Neural progenitor cell (in vitro differentiated cells): ENCODE results near the gene TENT5A. TPM values are rescaled to one million over a fixed set of nuclear protein-coding genes. Genes with fewer than 3 reads are reported as not detected.

ENCODE experiments used
- DNase-seq: peaks from one replicate; pipeline ENCODE4 v3.0.0-alpha.2; 2016; ENCODE audit warnings: low spot score
- H2AFZ ChIP-seq: fragments of 200-600 bp; sonication (generic); replicated peaks from 2 replicates; pipeline ENCODE4 v1.6.1; 2016; ENCODE audit warnings: antibody characterized with exemption
- H3F3A ChIP-seq: fragments of 200-600 bp; sonication (generic); 2 replicates; pipeline ENCODE4 v1.6.1; 2016; ENCODE audit warnings: antibody characterized with exemption, low read depth
- H3K27ac ChIP-seq: fragments of 200-600 bp; sonication (generic); 2 replicates; pipeline ENCODE4 v1.5.1; 2016; ENCODE audit warnings: mild to moderate bottlenecking
- H3K27me3 ChIP-seq: fragments of 200-600 bp; sonication (generic); 2 replicates; pipeline ENCODE4 v1.6.1; 2016; ENCODE audit warnings: mild to moderate bottlenecking, moderate library complexity
- H3K36me3 ChIP-seq: fragments of 200-600 bp; sonication (generic); 2 replicates; pipeline ENCODE4 v1.5.1; 2016
- H3K4me1 ChIP-seq: fragments of 200-600 bp; sonication (generic); 2 replicates; pipeline ENCODE4 v1.6.1; 2016; ENCODE audit warnings: mixed run types
- H3K4me2 ChIP-seq: fragments of 200-600 bp; sonication (generic); 2 replicates; pipeline ENCODE4 v1.6.1; 2016
- H3K4me3 ChIP-seq: fragments of 200-600 bp; sonication (generic); 2 replicates; pipeline ENCODE4 v1.5.1; 2016
- H3K79me2 ChIP-seq: fragments of 200-600 bp; sonication (generic); 2 replicates; pipeline ENCODE4 v1.6.1; 2016; ENCODE audit warnings: low read depth
- H3K9ac ChIP-seq: fragments of 200-600 bp; sonication (generic); 2 replicates; pipeline ENCODE4 v1.6.1; 2016
- H3K9me3 ChIP-seq: fragments of 200-600 bp; sonication (generic); 2 replicates; pipeline ENCODE4 v1.5.1; 2016; ENCODE audit warnings: low read depth
- H4K20me1 ChIP-seq: fragments of 200-600 bp; sonication (generic); 2 replicates; pipeline ENCODE4 v1.6.1; 2016; ENCODE audit warnings: low read depth
- H3K27ac Mint-ChIP-seq: 3 replicates; pipeline ENCODE4 v1.8.0; 2021; ENCODE audit warnings: mixed read lengths
- H3K27me3 Mint-ChIP-seq: 2 replicates; pipeline ENCODE4 v1.8.0; 2022; ENCODE audit warnings: low read depth, mild to moderate bottlenecking, inconsistent platforms, moderate library complexity, mixed read lengths; ENCODE audit not compliant: insufficient read depth
- H3K36me3 Mint-ChIP-seq: 3 replicates; pipeline ENCODE4 v1.8.0; 2021; ENCODE audit warnings: mixed read lengths
- H3K4me1 Mint-ChIP-seq: 3 replicates; pipeline ENCODE4 v1.8.0; 2021; ENCODE audit warnings: mixed read lengths
- H3K4me3 Mint-ChIP-seq: 3 replicates; pipeline ENCODE4 v1.8.0; 2021; ENCODE audit warnings: mild to moderate bottlenecking, moderate library complexity, mixed read lengths
- H3K9me3 Mint-ChIP-seq: 3 replicates; pipeline ENCODE4 v1.8.0; 2020; ENCODE audit warnings: mixed read lengths
- CTCF ChIP-seq: fragments of 200-600 bp; sonication (generic); IDR thresholded peaks from 2 replicates; pipeline ENCODE4 v1.5.1; 2017; ENCODE audit warnings: antibody characterized with exemption, mild to moderate bottlenecking
- EZH2 ChIP-seq: fragments of 200-600 bp; sonication (generic); IDR thresholded peaks from 2 replicates; pipeline ENCODE4 v1.6.1; 2017; ENCODE audit warnings: antibody characterized with exemption, mild to moderate bottlenecking, moderate library complexity
- EZH2phosphoT487 ChIP-seq: fragments of 200-600 bp; sonication (generic); IDR thresholded peaks from 2 replicates; pipeline ENCODE4 v1.6.1; 2017; ENCODE audit warnings: antibody characterized with exemption
- total RNA-seq: library from RNA; depleted of rRNA; stranded (reverse); fragments of >200 nt; gene quantifications from 2 replicates; pipeline ENCODE4 v1.2.3, GENCODE V29; 2015; ENCODE audit warnings: low replicate concordance

TENT5A gene
- total RNA-seq, 1 donor from 2014 or later, result 11.7 TPM

GRCh38 chr6:81735756-81736380, 16.6 kb downstream of the TENT5A start:
- TF ChIP-seq EZH2 (no peak), EZH2phosphoT487 (no peak), CTCF (no peak)
- H3K4me1 ChIP-seq, result peaks cover 13% of the 10 kb centered on the region
- no peaks in the 10 kb centered on the region for H3K9me3 ChIP-seq
- no peaks in the 10 kb centered on the region for H3K4me1 Mint-ChIP-seq
- no peaks in the 10 kb centered on the region for H3K9me3 Mint-ChIP-seq
- no peak overlapping the region for H3K4me2 ChIP-seq
- no peak overlapping the region for H3K4me3 ChIP-seq
- no peak overlapping the region for H3K27ac Mint-ChIP-seq
- no peaks in the 10 kb centered on the region for H3K27me3 ChIP-seq
- no peak for DNase-seq
- no peaks in the 10 kb centered on the region for H3F3A ChIP-seq
- no peak overlapping the region for H3K27ac ChIP-seq
- H2AFZ ChIP-seq, result no peak overlapping the region
- H3K27me3 Mint-ChIP-seq, result no peaks in the 10 kb centered on the region
- H3K79me2 ChIP-seq, result no peaks in the 10 kb centered on the region
- H3K36me3 Mint-ChIP-seq, result no peaks in the 10 kb centered on the region
- no peak overlapping the region for H3K9ac ChIP-seq
- H3K4me3 Mint-ChIP-seq, result no peak overlapping the region
- H4K20me1 ChIP-seq, result no peaks in the 10 kb centered on the region
- H3K36me3 ChIP-seq, result no peaks in the 10 kb centered on the region

- H3K4me3 Mint-ChIP-seq, result no peak overlapping the region
- Histone ChIP-seq H3K79me2 (no peaks in the 10 kb centered on the region), H3K27ac (no peak overlapping the region), H3K4me2 (no peak overlapping the region), H3K9ac (no peak overlapping the region), H2AFZ (no peak overlapping the region), H3K36me3 (no peaks in the 10 kb centered on the region), H3K9me3 (no peaks in the 10 kb centered on the region), H3K4me1 (peaks cover 10% of the 10 kb centered on the region), H3K4me3 (no peak overlapping the region), H3K27me3 (no peaks in the 10 kb centered on the region), H4K20me1 (no peaks in the 10 kb centered on the region), H3F3A (no peaks in the 10 kb centered on the region)
- H3K36me3 Mint-ChIP-seq, result no peaks in the 10 kb centered on the region
- no peaks in the 10 kb centered on the region for H3K9me3 Mint-ChIP-seq
- DNase-seq, result no peak
- TF ChIP-seq EZH2phosphoT487 (no peak), EZH2 (no peak), CTCF (no peak)
- H3K4me1 Mint-ChIP-seq, result no peaks in the 10 kb centered on the region
- no peaks in the 10 kb centered on the region for H3K27me3 Mint-ChIP-seq
- no peak overlapping the region for H3K27ac Mint-ChIP-seq
These were observed 17.9 kb downstream of the TENT5A start for GRCh38 chr6:81734500-81735150.

- H3K4me1 ChIP-seq, result peaks cover 4% of the 10 kb centered on the region
- H3K79me2 ChIP-seq, result no peaks in the 10 kb centered on the region
- H3K9me3 ChIP-seq, result no peaks in the 10 kb centered on the region
- no peak for DNase-seq
- H2AFZ ChIP-seq, result no peak overlapping the region
- Mint-ChIP-seq H3K27me3 (no peaks in the 10 kb centered on the region), H3K27ac (no peak overlapping the region), H3K4me1 (no peaks in the 10 kb centered on the region), H3K9me3 (no peaks in the 10 kb centered on the region), H3K36me3 (no peaks in the 10 kb centered on the region), H3K4me3 (no peak overlapping the region)
- H3K4me3 ChIP-seq, result no peak overlapping the region
- no peak overlapping the region for H3K4me2 ChIP-seq
- H3K27me3 ChIP-seq, result no peaks in the 10 kb centered on the region
- H3K27ac ChIP-seq, result no peak overlapping the region
- H3K9ac ChIP-seq, result no peak overlapping the region
- TF ChIP-seq CTCF (peak; percentile 26), EZH2 (no peak)
- no peaks in the 10 kb centered on the region for H3K36me3 ChIP-seq
- no peaks in the 10 kb centered on the region for H4K20me1 ChIP-seq
- no peaks in the 10 kb centered on the region for H3F3A ChIP-seq
These were observed 18.4 kb downstream of the TENT5A start for GRCh38 chr6:81734081-81734480.
